Stimulated activated CD8-positive, alpha-beta memory T cell treated with anti-CD3 and anti-CD28 coated beads, Interleukin-7, amount 100 ng/mL, for 1 hour (primary cell): Measurements from ENCODE around the gene FKRP.
"Not testable (repeated sequence)": the region's sequence is repeated elsewhere in the genome, so short reads cannot be mapped to it uniquely, and the experiment has no call there.

Experiments
- DNase-seq, 2 donors: peaks; one replicate each; pipeline ENCODE4 v3.0.0-alpha.2; 2020; ENCODE audit warnings: low read depth in 2 of 2

The FKRP gene

GRCh38 chr19:46759817-46760333, 14.0 kb downstream of the FKRP start:
- DNase-seq = no peak

- no peak for DNase-seq
Measured at GRCh38 chr19:46760363-46760762, 14.5 kb downstream of the FKRP start.

GRCh38 chr19:46760897-46761296, 15.0 kb downstream of the FKRP start:
- DNase-seq = not testable (repeated sequence)

GRCh38 chr19:46761418-46761831, 15.6 kb downstream of the FKRP start:
- no peak for DNase-seq

GRCh38 chr19:46762245-46762890, 16.5 kb downstream of the FKRP start:
- no peak for DNase-seq

GRCh38 chr19:46764817-46765291, 19.0 kb downstream of the FKRP start:
- DNase-seq = no peak

- DNase-seq = no peak
Measured at GRCh38 chr19:46766569-46767317, 20.9 kb downstream of the FKRP start.

GRCh38 chr19:46768746-46769145, 22.9 kb downstream of the FKRP start:
- DNase-seq = not testable (repeated sequence)

- no peak for DNase-seq
Measured at GRCh38 chr19:46772170-46773017, 26.5 kb downstream of the FKRP start.

- no peak for DNase-seq
Measured at GRCh38 chr19:46773018-46773399, 27.2 kb downstream of the FKRP start.

- no peak for DNase-seq
Measured at GRCh38 chr19:46775642-46776258, 29.9 kb downstream of the FKRP start.

GRCh38 chr19:46776927-46777911, 31.4 kb downstream of the FKRP start:
- DNase-seq = no peak

GRCh38 chr19:46777956-46778645, 32.2 kb downstream of the FKRP start:
- not testable (repeated sequence) for DNase-seq

- DNase-seq = no peak
Measured at GRCh38 chr19:46782355-46783019, 36.6 kb downstream of the FKRP start.

GRCh38 chr19:46783670-46784069, 37.8 kb downstream of the FKRP start:
- no peak for DNase-seq

GRCh38 chr19:46784262-46785053, 38.6 kb downstream of the FKRP start:
- no peak for DNase-seq

- DNase-seq = no peak
Measured at GRCh38 chr19:46785054-46785979, 39.5 kb downstream of the FKRP start.

- DNase-seq = no peak
Measured at GRCh38 chr19:46785980-46786235, 40.1 kb downstream of the FKRP start.
